Panc1 (cell line): Measurements from ENCODE around the gene UFSP2. TPM values are rescaled to one million over a fixed set of nuclear protein-coding genes. Genes with fewer than 3 reads are reported as not detected.

ENCODE experiments used
- ATAC-seq: fragments of 200-7000 bp; cut with Tn5 transposase; 2 replicates; pipeline ENCODE4 v1.9.1; 2020; ENCODE audit warnings: mild to moderate bottlenecking, moderate library complexity
- BruUV-seq: library from RNA; stranded (reverse); fragments of 400-500 nt; replicated peaks from 2 replicates; lab custom pipeline; 2021; lab: Mats Ljungman, UMichigan
- CTCF ChIA-PET: fragments of 300-600 bp; sonication (Branson Sonifier 250); formaldehyde crosslinking; loops from one replicate; lab custom pipeline; 2022; ENCODE audit warnings: antibody characterized with exemption; lab: Charles Lee
- POLR2A ChIA-PET: fragments of 300-600 bp; sonication (Branson Sonifier 250); formaldehyde crosslinking; loops from one replicate; lab custom pipeline; 2022; ENCODE audit warnings: antibody characterized with exemption; lab: Charles Lee
- DNase-seq: peaks from one replicate; pipeline ENCODE4 v3.0.0-alpha.2; 2010; ENCODE audit warnings: low read depth, low spot score
- H3K27ac ChIP-seq: 2 replicates; pipeline ENCODE4 v1.5.1; 2011; ENCODE audit warnings: mild to moderate bottlenecking, low read length, inconsistent platforms
- H3K27me3 ChIP-seq: fragments of 200-500 bp; sonication (Bioruptor generic); 2 replicates; pipeline ENCODE4 v1.6.0; 2014; ENCODE audit warnings: low read length, inconsistent platforms; ENCODE audit not compliant: control insufficient read depth, insufficient read depth
- H3K36me3 ChIP-seq: fragments of 200-500 bp; sonication (Bioruptor generic); 2 replicates; pipeline ENCODE4 v1.5.1; 2014; ENCODE audit warnings: inconsistent platforms, mild to moderate bottlenecking, low read length, moderate library complexity; ENCODE audit not compliant: control insufficient read depth, insufficient read depth
- H3K4me1 ChIP-seq: 2 replicates; pipeline ENCODE4 v1.5.1; 2011; ENCODE audit warnings: inconsistent platforms, mild to moderate bottlenecking, low read length, moderate library complexity; ENCODE audit not compliant: control insufficient read depth, insufficient read depth
- H3K4me3 ChIP-seq, 2 experiments: 2 replicates each; pipeline ENCODE4 v1.5.1; 2011 to 2012; ENCODE audit warnings: low read depth in 2 of 2, low read length in 2 of 2, mild to moderate bottlenecking in 2 of 2, inconsistent platforms in 1 of 2, moderate library complexity in 1 of 2
- H3K9me3 ChIP-seq: fragments of 200-500 bp; sonication (Bioruptor generic); 2 replicates; pipeline ENCODE4 v1.5.1; 2014; ENCODE audit warnings: low read depth, mild to moderate bottlenecking, inconsistent platforms, low read length, moderate library complexity; ENCODE audit not compliant: control insufficient read depth, insufficient read depth
- CTCF ChIP-seq: fragments of 450-650 bp; IDR thresholded peaks from 2 replicates; pipeline ENCODE4 v1.5.1; 2017; ENCODE audit warnings: mild to moderate bottlenecking
- POLR2AphosphoS5 ChIP-seq: IDR thresholded peaks from 2 replicates; pipeline ENCODE4 v1.6.1; 2012; ENCODE audit warnings: mild to moderate bottlenecking, low read depth, low read length, moderate library complexity
- REST ChIP-seq, 2 experiments: IDR thresholded peaks; 2 replicates each; pipeline ENCODE4 v1.6.1; 2011 to 2012; ENCODE audit warnings: low read depth in 2 of 2, control low read depth in 1 of 2, low read length in 1 of 2, mild to moderate bottlenecking in 1 of 2, moderate library complexity in 1 of 2; ENCODE audit not compliant: insufficient read depth in 1 of 2
- SIN3A ChIP-seq: IDR thresholded peaks from 2 replicates; pipeline ENCODE4 v1.6.1; 2012; ENCODE audit warnings: low read depth, mild to moderate bottlenecking, low read length, moderate library complexity, borderline replicate concordance; ENCODE audit not compliant: insufficient read depth
- TCF7L2 ChIP-seq: IDR thresholded peaks from 2 replicates; pipeline ENCODE4 v1.6.1; 2011; ENCODE audit warnings: mild to moderate bottlenecking, low read depth, low read length, inconsistent platforms
- in situ Hi-C: cut with HindIII; loops from 2 replicates; pipeline ENCODE4 v1.10.0; 2016; ENCODE audit warnings: low sequenced_read_pairs, low pct_unique_long_range_greater_than_20kb
- intact Hi-C: fragments of 100-400 bp; cut with micrococcal nuclease; formaldehyde crosslinking; loops from one replicate; pipeline ENCODE4 v1.10.0; 2022; ENCODE audit not compliant: unreplicated experiment
- total RNA-seq: library from RNA; stranded (reverse); gene quantifications from one replicate; pipeline ENCODE4 v1.2.1, GENCODE V29; 2021; ENCODE audit not compliant: unreplicated experiment

The UFSP2 gene
- total RNA-seq, 1 experiment from 2014 or later = 17.0 TPM

- ChIA-PET CTCF (no interaction called here), POLR2A (no interaction called here)
- no peak for DNase-seq
Measured at GRCh38 chr4:185437809-185438208, 12.0 kb upstream of the UFSP2 start.

GRCh38 chr4:185435466-185435865, 9.7 kb upstream of the UFSP2 start:
- no peaks in the 10 kb centered on the region for H3K27me3 ChIP-seq
- in situ Hi-C loops (no loop called here), intact Hi-C loops (no loop called here)
- POLR2A ChIA-PET = no interaction called here
- H3K36me3 ChIP-seq = no peaks in the 10 kb centered on the region
- no peak overlapping the region for H3K4me3 ChIP-seq
- no peak for DNase-seq
- no peak for ATAC-seq
- no peaks in the 10 kb centered on the region for H3K4me1 ChIP-seq
- TF ChIP-seq SIN3A = no peak
- no peak for TF ChIP-seq REST (IDR thresholded peaks at IDR 0.05; ENCODE audit: insufficient read depth in 1 of 2, low read depth in 2 of 2, low read length in 1 of 2)
- no peak for TF ChIP-seq TCF7L2
- no peak for TF ChIP-seq CTCF
- no peak for TF ChIP-seq POLR2AphosphoS5
- BruUV-seq = no TSS peak
- no peaks in the 10 kb centered on the region for H3K9me3 ChIP-seq
- CTCF ChIA-PET = no interaction called here
- H3K27ac ChIP-seq = no peak overlapping the region

More at GRCh38 chr4:185437809-185438208, 12.0 kb upstream of the UFSP2 start:
- H3K9me3 ChIP-seq = no peaks in the 10 kb centered on the region
- TF ChIP-seq TCF7L2 (no peak), REST (IDR thresholded peaks at IDR 0.05; ENCODE audit: insufficient read depth in 1 of 2, low read depth in 2 of 2, low read length in 1 of 2) (no peak), SIN3A (no peak), CTCF (no peak)
- intact Hi-C loops = no loop called here
- in situ Hi-C loops = no loop called here
- BruUV-seq = no TSS peak
- H3K27ac ChIP-seq = no peak overlapping the region
- H3K4me1 ChIP-seq = no peaks in the 10 kb centered on the region
- no peaks in the 10 kb centered on the region for H3K27me3 ChIP-seq
- ATAC-seq = no peak
- no peak overlapping the region for H3K4me3 ChIP-seq
- no peaks in the 10 kb centered on the region for H3K36me3 ChIP-seq
